Colonic mucosa (tissue), 4 donors: Measurements from ENCODE around the gene TTC7B. TPM values are rescaled to one million over a fixed set of nuclear protein-coding genes. Genes with fewer than 3 reads are reported as not detected.

Experiments used
- DNase-seq: peaks from one replicate; pipeline ENCODE4 v3.0.0-alpha.2; 2020
- H3K27ac ChIP-seq: fragments of 200-600 bp; one replicate; pipeline ENCODE4 v1.8.0; 2021
- H3K27me3 ChIP-seq: fragments of 200-600 bp; one replicate; pipeline ENCODE4 v1.8.0; 2021
- H3K36me3 ChIP-seq: fragments of 200-600 bp; one replicate; pipeline ENCODE4 v1.8.0; 2021
- H3K4me1 ChIP-seq: fragments of 200-600 bp; one replicate; pipeline ENCODE4 v1.8.0; 2021; ENCODE audit warnings: mild to moderate bottlenecking
- H3K4me3 ChIP-seq: fragments of 200-600 bp; one replicate; pipeline ENCODE4 v1.8.0; 2021
- H3K9ac ChIP-seq, 2 donors: one replicate each; pipeline ENCODE4 v1.7.0; 2013; ENCODE audit warnings: control low read depth in 2 of 2, low read depth in 2 of 2, low read length in 2 of 2
- H3K9me3 ChIP-seq: fragments of 200-600 bp; one replicate; pipeline ENCODE4 v1.8.0; 2021
- intact Hi-C: fragments of 100-400 bp; cut with DNase I; formaldehyde crosslinking; loops from one replicate; pipeline ENCODE4 v1.14.1; 2022
- total RNA-seq, 2 donors: library from RNA; stranded (reverse); fragmentation: NEBNext Ultra II Directional in 1 of 2; extraction: Animal tissue kit (Norgen Biotek cat#: 25700) in 1 of 2; gene quantifications; one replicate each; pipeline ENCODE4 v1.2.1, GENCODE V29; 2021
- TF ChIP-seq, protein P1 (sequence below): fragments of 200-600 bp; IDR thresholded peaks from one replicate; pipeline ENCODE4 v1.8.0; 2022; ENCODE audit warnings: antibody characterized with exemption, mild to moderate bottlenecking
- donor health status: healthy.
- donor health status: DM: no; HTN: no; CAD: no.
- donor health status: DM: no; HTN: no; CAD: no.

The TTC7B gene
- total RNA-seq, 2 donors from 2014 or later = 3.3 to 11.8 TPM

DNA sequence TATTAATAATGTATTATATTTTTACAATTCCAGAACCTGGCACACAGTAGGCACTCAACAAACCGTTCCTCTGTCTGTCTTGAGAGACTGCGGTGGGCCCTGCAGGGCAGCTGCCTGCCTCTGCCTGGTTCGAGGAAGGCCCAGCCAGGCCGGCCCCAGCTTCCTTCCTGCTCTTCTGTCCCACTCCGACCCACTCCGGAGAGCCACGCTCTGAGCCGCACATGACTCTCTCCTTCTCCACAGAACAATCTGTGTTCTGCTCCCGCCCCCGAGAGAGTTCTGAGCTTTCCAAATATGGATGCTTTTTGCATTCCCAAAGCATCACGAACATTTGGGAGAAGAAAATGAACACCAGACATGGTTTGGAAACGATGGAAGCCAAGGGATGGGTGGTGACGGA lies 57.3 kb downstream of the TTC7B start:
- intact Hi-C loops = loop anchor here (10.0 kb wide), 1 partner anchor 374 kb away; no protein-coding TSS in a partner anchor
- Histone ChIP-seq H3K9ac (peak overlapping the region; percentile 72 to 92), H3K36me3 (no peaks in the 10 kb centered on the region), H3K4me3 (peak overlapping the region; percentile 51), H3K27me3 (no peaks in the 10 kb centered on the region), H3K27ac (peak overlapping the region; percentile 76), H3K9me3 (no peaks in the 10 kb centered on the region), H3K4me1 (peaks cover 4% of the 10 kb centered on the region)
- TF ChIP-seq, protein P1, sequence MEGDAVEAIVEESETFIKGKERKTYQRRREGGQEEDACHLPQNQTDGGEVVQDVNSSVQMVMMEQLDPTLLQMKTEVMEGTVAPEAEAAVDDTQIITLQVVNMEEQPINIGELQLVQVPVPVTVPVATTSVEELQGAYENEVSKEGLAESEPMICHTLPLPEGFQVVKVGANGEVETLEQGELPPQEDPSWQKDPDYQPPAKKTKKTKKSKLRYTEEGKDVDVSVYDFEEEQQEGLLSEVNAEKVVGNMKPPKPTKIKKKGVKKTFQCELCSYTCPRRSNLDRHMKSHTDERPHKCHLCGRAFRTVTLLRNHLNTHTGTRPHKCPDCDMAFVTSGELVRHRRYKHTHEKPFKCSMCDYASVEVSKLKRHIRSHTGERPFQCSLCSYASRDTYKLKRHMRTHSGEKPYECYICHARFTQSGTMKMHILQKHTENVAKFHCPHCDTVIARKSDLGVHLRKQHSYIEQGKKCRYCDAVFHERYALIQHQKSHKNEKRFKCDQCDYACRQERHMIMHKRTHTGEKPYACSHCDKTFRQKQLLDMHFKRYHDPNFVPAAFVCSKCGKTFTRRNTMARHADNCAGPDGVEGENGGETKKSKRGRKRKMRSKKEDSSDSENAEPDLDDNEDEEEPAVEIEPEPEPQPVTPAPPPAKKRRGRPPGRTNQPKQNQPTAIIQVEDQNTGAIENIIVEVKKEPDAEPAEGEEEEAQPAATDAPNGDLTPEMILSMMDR = no peak
- DNase-seq = peak; percentile 37

DNA sequence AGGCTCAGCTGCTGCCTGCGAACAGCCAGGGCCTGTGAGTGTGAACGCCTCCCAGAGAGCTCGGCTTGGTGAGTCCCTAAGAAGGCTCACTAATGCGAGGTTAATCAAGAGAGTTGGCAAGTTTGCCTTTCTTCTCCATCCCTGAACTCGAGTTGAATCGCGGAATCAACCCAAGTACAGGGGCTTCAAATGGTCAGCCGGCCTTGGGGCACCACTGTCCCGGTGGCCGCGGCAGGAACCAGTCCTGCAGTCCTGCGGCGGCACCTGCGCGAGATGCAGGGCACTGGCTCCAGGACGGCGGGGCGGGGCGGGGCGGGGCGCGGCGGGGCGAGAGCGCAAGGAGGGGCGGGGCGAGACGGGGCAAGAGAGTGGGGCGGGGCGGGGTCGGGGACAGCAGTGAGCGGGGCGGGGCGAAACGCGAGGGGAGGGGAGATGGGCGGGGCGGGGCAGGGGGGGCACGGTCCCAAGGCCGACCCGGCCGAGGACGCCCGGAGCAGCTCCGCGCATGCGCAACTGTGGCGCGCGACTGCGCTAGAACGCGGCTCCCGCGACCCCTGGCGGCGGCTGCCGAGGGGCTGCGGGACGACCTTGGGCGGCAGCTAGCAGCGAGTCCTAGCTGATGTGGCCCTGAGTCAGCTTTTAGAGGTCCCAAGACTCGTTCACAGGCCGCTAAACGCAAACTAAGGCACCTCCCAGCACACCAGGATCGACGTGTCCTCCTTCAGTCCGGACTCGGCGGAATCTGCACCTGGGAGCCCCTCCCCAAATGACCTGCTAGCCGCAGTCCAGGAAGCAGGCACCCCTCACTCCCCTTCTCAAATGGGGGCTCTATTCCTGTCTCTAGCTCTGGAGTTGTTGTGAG lies 58.0 kb downstream of the TTC7B start:
- peak; percentile 88 for DNase-seq
- Histone ChIP-seq H3K36me3 (no peaks in the 10 kb centered on the region), H3K4me3 (peak overlapping the region; percentile 51), H3K27ac (peak overlapping the region; percentile 76), H3K4me1 (peaks cover 4% of the 10 kb centered on the region), H3K27me3 (no peaks in the 10 kb centered on the region), H3K9me3 (no peaks in the 10 kb centered on the region), H3K9ac (peak overlapping the region; percentile 72 to 92)
- TF ChIP-seq, protein P1 = peak; percentile 74
- intact Hi-C loops = loop anchor here (10.0 kb wide), 1 partner anchor 373 kb away; no protein-coding TSS in a partner anchor

GRCh38 chr14:90757452-90757851 lies 58.8 kb downstream of the TTC7B start:
- no peak overlapping the region for H3K27ac ChIP-seq
- H3K4me3 ChIP-seq = peak overlapping the region; percentile 37
- TF ChIP-seq, protein P1 = no peak
- intact Hi-C loops = loop anchor here (10.0 kb wide), 1 partner anchor 373 kb away; no protein-coding TSS in a partner anchor
- H3K9ac ChIP-seq = peak overlapping the region in 1 of 2 donors; percentile 72
- H3K36me3 ChIP-seq = no peaks in the 10 kb centered on the region
- H3K4me1 ChIP-seq = peaks cover 4% of the 10 kb centered on the region
- no peaks in the 10 kb centered on the region for H3K9me3 ChIP-seq
- no peaks in the 10 kb centered on the region for H3K27me3 ChIP-seq
- no peak for DNase-seq

GRCh38 chr14:90756755-90757345 lies 59.4 kb downstream of the TTC7B start:
- H3K4me1 ChIP-seq = peaks cover 4% of the 10 kb centered on the region
- no peak overlapping the region for H3K9ac ChIP-seq
- DNase-seq = no peak
- no peaks in the 10 kb centered on the region for H3K9me3 ChIP-seq
- H3K36me3 ChIP-seq = no peaks in the 10 kb centered on the region
- TF ChIP-seq, protein P1 = no peak
- no peak overlapping the region for H3K27ac ChIP-seq
- intact Hi-C loops = loop anchor here (10.0 kb wide), 1 partner anchor 372 kb away; no protein-coding TSS in a partner anchor
- no peaks in the 10 kb centered on the region for H3K27me3 ChIP-seq
- H3K4me3 ChIP-seq = no peak overlapping the region

DNA sequence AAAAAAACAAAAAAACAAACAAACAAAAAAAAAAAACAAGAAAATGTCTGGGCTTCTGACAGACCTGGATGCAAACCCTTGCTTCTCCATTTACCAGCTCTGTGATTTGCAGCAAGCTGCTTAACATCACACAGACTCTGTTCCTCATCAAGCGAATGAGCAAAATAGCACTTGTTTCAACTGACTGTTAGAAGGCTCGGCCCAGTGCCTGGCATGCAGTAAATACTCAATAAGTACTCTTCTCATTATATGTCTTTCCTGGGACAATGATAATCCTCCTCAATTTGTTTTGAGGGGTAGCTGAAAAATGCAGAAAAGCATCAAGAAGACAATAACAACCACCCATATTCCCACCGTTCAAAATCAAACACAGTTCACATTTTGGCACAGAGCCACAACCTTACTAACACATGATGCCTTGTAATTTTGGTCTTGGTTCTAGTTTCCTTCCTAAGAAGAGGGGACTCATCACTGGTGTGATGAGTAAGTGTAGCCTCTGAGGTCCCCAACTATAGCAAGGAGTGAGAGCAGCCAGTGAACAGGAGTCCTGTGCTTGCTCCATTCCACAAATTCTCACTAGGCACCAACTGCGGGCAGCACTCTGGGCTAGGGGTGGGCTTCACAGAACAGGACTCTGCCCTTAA lies 60.4 kb downstream of the TTC7B start:
- Histone ChIP-seq H3K9me3 (no peaks in the 10 kb centered on the region), H3K4me3 (no peak overlapping the region), H3K9ac (no peak overlapping the region), H3K27ac (no peak overlapping the region), H3K4me1 (peaks cover 4% of the 10 kb centered on the region), H3K36me3 (no peaks in the 10 kb centered on the region), H3K27me3 (no peaks in the 10 kb centered on the region)
- TF ChIP-seq, protein P1 = no peak
- intact Hi-C loops = loop anchor here (10.0 kb wide), 1 partner anchor 371 kb away; no protein-coding TSS in a partner anchor
- DNase-seq = no peak
